Umbilical cord (tissue), 2 donors: ENCODE data around the gene PAFAH1B1. TPM values are rescaled to one million over a fixed set of nuclear protein-coding genes. Genes with fewer than 3 reads are reported as not detected.
"Not testable (repeated sequence)": the region's sequence is repeated elsewhere in the genome, so short reads cannot be mapped to it uniquely, and the experiment has no call there.

ENCODE experiments used
- DNase-seq: peaks from one replicate; pipeline ENCODE4 v3.0.0-alpha.2; 2015; ENCODE audit warnings: low spot score
- total RNA-seq: library from RNA; depleted of rRNA; stranded (reverse); fragments of >200 nt; gene quantifications from one replicate; pipeline ENCODE4 v1.2.3, GENCODE V29; 2014; ENCODE audit warnings: low replicate concordance; ENCODE audit not compliant: insufficient read depth

PAFAH1B1 gene
- total RNA-seq, 1 donor from 2014 or later = 190 TPM

GRCh38 chr17:2689411-2690164 lies 96.1 kb downstream of the PAFAH1B1 start:
- DNase-seq = no peak

- no peak for DNase-seq
These were observed 97.0 kb downstream of the PAFAH1B1 start for GRCh38 chr17:2690165-2691068.

DNA sequence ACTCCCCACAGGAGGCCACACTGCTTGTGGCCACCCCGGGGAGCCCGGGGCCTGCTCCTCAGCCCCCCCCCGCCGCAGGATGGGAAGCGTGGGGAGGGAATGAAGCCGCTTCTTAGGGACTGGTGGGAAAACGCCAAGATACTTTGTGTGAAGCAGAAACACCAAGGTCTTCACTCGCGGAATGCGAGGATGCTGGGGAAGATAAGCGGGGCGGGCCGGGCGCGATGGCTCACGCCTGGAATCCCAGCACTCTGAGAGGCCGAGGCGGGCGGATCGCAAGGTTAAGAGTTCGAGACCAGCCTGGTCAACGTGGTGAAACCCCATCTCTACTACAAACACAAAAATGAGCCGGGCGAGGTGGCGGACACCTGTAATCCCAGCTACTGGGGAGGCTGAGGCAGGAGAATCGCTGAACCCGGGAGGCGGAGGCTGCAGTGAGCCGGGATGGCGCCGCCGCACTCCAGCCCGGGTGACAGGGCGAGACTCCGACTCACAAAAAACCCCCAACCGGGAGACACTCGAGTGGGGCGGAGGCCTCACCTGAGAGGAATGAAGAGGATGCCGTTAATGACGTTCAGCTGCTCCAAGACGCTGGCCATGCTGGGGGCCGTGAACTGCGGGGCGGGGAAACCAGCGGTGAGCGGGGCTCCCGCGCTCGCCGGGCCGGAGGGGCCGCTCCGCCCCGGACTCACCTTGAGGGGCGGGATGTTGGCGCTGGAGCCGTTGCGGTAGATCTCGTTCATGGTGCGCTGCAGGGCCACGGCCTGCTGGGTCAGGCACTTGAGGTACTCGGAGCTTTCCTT lies 97.8 kb downstream of the PAFAH1B1 start:
- no peak for DNase-seq

DNA sequence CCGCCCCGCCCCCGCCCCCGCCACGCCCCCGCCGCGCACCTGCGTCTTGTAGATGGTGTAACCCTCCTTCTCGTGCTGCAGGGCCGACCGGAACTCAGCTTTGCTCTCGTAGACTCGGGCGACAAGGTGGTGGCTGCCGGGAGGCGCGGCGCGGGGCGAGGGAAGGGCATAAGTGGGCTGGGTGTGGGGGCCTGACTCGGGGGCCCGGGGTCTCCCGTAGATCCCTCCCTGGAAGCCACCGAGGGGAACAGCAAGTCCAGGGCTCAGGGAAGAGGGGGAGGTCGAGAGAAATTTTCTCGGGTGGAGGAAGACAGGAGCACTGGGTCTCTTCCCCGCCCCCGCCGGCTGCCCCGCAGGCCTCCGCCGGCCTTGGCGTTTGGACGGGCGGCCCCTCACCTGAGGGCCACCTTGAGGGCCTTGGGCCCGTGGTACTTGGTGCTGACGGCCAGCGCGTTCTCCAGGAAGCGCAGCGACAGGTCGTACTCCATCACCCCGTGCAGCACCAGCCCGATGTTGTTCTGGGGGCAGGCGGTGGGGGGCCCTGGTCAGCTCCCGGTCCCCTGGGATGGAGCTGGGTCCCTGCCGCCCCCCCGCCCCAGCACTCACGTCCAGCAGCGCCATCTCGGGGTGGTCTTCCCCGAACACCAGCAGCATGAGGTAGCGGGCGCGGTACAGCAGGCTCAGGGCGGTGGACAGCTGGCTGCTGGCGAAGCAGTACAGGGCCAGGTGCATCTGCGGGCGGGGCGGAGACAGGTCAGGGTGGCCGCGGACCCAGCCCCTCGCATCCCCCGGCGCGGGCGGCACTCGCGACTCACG lies 98.7 kb downstream of the PAFAH1B1 start:
- no peak for DNase-seq

DNA sequence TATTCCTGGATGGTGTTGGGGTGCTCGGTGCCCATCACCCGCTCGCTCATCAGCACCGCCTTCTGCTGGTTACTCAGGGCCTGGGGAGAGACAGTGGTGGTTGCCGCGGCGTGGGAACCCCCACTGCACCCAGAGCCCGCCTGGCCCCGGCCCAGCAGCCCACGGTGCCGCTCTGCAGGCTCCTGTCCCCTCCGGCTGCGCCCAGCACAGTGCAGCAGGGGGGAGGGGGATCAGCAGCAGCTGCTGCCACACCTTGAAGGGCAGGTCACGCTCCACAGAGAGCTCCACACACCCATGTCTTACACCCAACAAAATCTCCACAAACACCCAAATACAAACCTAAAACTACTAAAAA lies 99.3 kb downstream of the PAFAH1B1 start:
- DNase-seq = no peak

GRCh38 chr17:2693561-2694380 lies 100.3 kb downstream of the PAFAH1B1 start:
- DNase-seq = no peak

GRCh38 chr17:2694381-2695242 lies 101.2 kb downstream of the PAFAH1B1 start:
- DNase-seq = no peak

- no peak for DNase-seq
These were observed 101.9 kb downstream of the PAFAH1B1 start for GRCh38 chr17:2695243-2695960.

GRCh38 chr17:2695961-2696760 lies 102.7 kb downstream of the PAFAH1B1 start:
- DNase-seq = no peak

- no peak for DNase-seq
These were observed 104.2 kb downstream of the PAFAH1B1 start for GRCh38 chr17:2697611-2698162.

DNA sequence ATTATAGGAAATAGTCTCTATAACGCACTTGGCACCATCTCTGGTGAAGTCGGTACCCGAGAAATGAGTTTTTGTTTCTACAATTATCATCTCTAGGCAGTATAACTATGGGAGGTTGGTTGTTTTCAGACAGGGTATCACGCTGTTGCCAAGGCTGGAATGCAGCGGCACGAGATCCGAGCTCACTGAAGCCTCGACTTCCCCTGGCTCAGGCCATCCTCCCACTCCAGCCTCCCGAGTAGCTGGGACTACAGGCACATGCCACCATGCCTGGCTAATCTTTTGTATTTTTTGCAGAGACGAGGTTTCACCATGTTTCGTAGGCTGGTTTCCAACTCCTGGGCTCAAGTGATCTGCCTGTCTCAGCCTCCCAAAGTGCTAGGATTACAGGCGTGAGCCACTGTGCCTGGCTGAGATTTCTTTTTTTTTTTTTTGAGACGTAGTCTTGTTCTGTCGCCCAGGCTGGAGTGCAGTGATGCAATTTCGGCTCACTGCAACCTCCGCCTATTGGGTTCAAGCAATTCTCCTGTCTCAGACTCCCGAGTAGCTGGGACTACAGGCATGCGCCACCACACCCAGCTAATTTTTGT lies 105.9 kb downstream of the PAFAH1B1 start:
- not testable (repeated sequence) for DNase-seq

GRCh38 chr17:2700030-2700490 lies 106.6 kb downstream of the PAFAH1B1 start:
- DNase-seq = no peak

DNA sequence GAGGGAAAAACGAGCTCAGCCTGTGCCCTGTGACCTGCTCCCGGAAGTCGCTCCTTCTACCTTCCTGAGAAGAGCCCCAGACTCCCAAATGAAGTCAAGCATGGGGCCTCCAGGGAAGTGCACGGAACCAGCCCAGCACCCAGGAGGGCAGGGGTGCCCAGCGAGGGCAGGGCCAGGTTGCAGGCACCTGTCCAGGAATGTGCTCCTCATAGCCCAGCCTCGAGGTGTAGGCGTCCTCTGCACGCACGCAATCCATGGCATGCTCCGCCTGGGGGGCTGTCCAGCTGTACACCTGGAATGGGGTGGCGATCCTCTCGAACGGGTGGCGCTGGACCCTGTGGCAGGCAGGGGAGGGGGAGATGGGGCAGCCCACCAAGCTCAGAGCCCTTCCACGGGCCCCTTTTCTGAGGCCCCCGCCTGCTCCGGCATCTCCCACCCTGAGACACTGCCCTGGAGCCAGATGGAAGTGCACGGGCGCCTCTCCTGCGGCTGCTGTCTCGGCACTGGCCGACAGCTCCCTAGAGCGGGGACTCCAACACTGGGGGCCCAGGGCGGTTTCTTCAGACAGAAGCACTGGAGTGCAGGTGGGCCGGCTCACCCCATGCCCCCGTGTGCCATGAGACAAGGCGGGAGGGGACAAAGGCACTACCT lies 107.2 kb downstream of the PAFAH1B1 start:
- DNase-seq = no peak

DNA sequence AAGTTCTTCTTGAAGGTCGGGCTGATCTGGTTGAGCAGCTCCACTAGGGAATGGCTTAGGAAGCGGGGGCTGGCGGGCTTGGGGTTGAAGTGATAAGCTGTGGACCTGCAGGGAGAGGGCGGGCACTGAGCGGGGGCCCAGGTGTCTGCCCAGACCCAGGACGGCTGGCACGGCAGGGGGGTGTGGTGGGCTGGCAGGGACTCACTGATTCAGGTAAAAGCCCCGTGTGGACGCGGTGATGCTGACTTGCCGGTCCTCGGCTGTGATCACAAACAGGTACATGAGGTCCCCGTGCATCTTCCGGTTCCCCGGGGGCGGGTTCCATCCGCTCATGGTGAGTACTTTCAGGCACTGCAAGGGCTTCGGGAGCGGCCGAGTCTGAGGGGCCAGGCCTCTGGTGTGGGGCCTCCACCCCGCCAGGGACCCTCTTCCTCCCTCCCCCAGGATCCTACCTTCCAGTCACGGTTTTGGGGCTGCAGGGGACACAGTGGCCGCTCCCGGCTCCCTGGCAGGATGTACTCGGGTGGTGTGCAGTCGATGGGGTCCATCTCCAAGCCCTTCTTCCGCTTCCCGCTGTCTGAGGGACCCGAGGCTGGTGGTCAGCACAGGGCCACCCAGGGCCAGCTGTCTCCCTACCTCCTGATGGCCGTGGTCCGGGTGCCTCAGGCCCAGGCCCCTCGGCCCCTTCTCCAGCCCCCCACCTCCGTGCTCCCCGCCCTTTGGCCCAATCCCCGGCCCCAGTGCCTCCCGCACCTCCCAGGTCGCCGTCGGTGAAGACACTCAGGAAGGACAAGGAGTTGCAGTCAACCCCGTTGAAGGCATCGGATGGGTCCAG lies 107.9 kb downstream of the PAFAH1B1 start:
- DNase-seq = no peak

DNA sequence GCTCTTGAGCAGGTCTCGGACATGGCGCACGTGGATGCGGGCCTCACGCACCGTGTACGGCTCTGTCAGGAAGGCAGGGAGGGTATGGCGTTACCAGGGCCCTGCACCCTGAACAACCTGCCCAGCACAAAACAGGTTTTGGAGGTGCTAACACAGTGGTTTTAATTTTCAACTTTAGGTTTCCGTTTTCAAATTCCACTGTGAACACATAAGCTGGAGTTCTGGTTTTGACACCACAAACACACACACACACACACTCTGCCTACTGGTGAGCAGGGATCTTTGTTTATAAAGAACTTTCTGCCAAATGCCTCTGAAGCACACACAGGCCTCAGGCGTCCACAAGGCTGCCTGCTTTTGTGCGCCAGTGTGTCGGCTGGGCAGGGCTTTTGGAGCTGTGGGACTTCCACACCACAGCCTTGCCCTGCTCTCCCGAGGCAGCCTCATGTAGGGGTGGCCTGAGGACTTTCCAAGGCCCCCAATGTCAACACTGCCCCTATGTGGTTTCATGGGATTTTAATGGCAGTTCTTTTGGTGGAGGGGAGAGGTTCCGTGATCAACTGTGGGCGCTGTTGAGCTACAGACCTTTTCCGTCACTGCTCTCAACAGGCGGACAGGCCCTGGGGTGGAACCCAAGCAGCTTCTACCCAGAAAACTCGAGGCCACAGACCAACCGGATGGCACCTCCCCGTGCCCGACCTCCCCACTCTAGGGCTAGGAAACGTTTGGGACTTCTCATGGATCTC lies 108.7 kb downstream of the PAFAH1B1 start:
- no peak for DNase-seq
